Endothelial cell (in vitro differentiated cells): ENCODE measurements around the gene CPA5. TPM values are rescaled to one million over a fixed set of nuclear protein-coding genes. Genes with fewer than 3 reads are reported as not detected.
"Not testable (repeated sequence)": the region's sequence is repeated elsewhere in the genome, so short reads cannot be mapped to it uniquely, and the experiment has no call there.

ENCODE experiments used
- DNase-seq: peaks from one replicate; pipeline ENCODE4 v3.0.0; 2021; ENCODE audit warnings: low spot score
- H3K27ac Mint-ChIP-seq: one replicate; pipeline ENCODE4 v1.8.0; 2021; ENCODE audit warnings: mixed read lengths, inconsistent platforms; ENCODE audit not compliant: unreplicated experiment
- H3K27me3 Mint-ChIP-seq: one replicate; pipeline ENCODE4 v1.8.0; 2021; ENCODE audit warnings: mild to moderate bottlenecking, moderate library complexity, mixed read lengths, inconsistent platforms; ENCODE audit not compliant: unreplicated experiment
- H3K36me3 Mint-ChIP-seq: one replicate; pipeline ENCODE4 v1.8.0; 2021; ENCODE audit warnings: mild to moderate bottlenecking, low read depth, mixed read lengths, inconsistent platforms; ENCODE audit not compliant: unreplicated experiment
- H3K4me1 Mint-ChIP-seq: one replicate; pipeline ENCODE4 v1.8.0; 2021; ENCODE audit warnings: mild to moderate bottlenecking, mixed read lengths, inconsistent platforms; ENCODE audit not compliant: unreplicated experiment
- H3K4me3 Mint-ChIP-seq: one replicate; pipeline ENCODE4 v1.8.0; 2021; ENCODE audit warnings: mild to moderate bottlenecking, mixed read lengths, inconsistent platforms; ENCODE audit not compliant: unreplicated experiment
- H3K9me3 Mint-ChIP-seq: one replicate; pipeline ENCODE4 v1.8.0; 2021; ENCODE audit warnings: mixed read lengths, inconsistent platforms; ENCODE audit not compliant: unreplicated experiment
- total RNA-seq: library from RNA; stranded (reverse); fragmentation: NEBNext Ultra II Directional; extraction: Animal tissue kit (Norgen Biotek cat#: 25700); gene quantifications from one replicate; pipeline ENCODE4 v1.2.1, GENCODE V29; 2021; ENCODE audit not compliant: unreplicated experiment
- TF ChIP-seq, protein P1 (sequence below): fragments of 200-600 bp; sonication (generic); IDR thresholded peaks from one replicate; pipeline ENCODE4 v1.5.0; 2021; ENCODE audit warnings: antibody characterized with exemption; ENCODE audit not compliant: unreplicated experiment

The CPA5 gene
- total RNA-seq, 1 donor from 2014 or later, result not detected

DNA sequence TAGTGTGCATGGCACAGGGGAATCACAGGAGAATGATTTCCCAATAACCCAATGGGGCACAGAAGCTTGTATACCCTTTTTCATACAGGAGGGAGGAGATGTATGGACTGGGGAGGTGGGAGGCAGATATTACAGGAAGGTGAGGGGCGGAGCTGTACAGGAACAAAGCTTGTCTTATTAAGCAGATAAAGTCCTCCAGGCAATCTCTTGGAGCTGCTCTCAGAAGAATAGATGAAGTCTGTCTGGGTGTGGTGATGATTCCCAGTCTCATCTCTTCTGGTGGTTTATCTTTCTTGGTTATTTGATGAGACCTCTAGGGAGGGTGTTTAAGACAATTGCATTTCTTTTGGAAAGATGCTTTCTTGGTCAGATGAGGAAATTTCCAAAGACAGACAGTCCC, 25.1 kb upstream of the CPA5 start:
- H3K4me1 Mint-ChIP-seq, result no peaks in the 10 kb centered on the region
- no peak for DNase-seq
- peaks cover 3% of the 10 kb centered on the region for H3K36me3 Mint-ChIP-seq
- no peak overlapping the region for H3K27ac Mint-ChIP-seq
- no peak overlapping the region for H3K4me3 Mint-ChIP-seq
- TF ChIP-seq, protein P1, sequence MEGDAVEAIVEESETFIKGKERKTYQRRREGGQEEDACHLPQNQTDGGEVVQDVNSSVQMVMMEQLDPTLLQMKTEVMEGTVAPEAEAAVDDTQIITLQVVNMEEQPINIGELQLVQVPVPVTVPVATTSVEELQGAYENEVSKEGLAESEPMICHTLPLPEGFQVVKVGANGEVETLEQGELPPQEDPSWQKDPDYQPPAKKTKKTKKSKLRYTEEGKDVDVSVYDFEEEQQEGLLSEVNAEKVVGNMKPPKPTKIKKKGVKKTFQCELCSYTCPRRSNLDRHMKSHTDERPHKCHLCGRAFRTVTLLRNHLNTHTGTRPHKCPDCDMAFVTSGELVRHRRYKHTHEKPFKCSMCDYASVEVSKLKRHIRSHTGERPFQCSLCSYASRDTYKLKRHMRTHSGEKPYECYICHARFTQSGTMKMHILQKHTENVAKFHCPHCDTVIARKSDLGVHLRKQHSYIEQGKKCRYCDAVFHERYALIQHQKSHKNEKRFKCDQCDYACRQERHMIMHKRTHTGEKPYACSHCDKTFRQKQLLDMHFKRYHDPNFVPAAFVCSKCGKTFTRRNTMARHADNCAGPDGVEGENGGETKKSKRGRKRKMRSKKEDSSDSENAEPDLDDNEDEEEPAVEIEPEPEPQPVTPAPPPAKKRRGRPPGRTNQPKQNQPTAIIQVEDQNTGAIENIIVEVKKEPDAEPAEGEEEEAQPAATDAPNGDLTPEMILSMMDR, result no peak
- H3K27me3 Mint-ChIP-seq, result peaks cover 4% of the 10 kb centered on the region
- no peaks in the 10 kb centered on the region for H3K9me3 Mint-ChIP-seq

DNA sequence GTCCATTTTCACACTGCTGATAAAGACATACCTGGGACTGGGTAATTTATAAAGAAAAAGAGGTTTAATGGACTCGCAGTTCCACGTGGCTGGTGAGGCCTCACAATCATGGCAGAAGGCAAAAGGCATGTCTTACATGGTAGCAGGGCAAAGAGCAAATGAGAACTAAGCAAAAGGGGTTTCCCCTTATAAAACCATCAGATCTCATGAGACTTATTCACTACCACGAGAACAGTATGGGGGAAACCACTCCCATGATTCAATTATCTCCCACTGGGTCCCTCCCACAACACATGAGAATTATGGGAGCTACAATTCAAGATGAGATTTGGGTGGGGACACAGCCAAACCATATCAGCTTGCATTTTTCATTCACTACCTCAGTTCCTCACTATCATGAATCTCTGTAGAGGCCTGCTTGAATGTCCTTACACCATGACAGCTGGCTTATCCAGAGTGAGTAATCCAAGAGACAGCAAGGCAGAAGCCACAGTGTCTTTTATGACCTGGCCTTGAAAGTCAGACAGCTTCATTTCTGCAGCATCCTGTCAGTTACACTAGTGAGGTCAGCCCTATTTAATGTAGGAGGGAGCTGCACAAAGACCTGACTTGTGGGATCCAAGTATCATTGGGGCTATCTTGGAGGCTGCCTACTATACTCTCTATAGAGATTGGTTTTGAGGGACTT, 22.9 kb upstream of the CPA5 start:
- H3K4me3 Mint-ChIP-seq, H3K9me3 Mint-ChIP-seq, DNase-seq, H3K27ac Mint-ChIP-seq, H3K36me3 Mint-ChIP-seq, H3K27me3 Mint-ChIP-seq, H3K4me1 Mint-ChIP-seq: not testable (repeated sequence)

DNA sequence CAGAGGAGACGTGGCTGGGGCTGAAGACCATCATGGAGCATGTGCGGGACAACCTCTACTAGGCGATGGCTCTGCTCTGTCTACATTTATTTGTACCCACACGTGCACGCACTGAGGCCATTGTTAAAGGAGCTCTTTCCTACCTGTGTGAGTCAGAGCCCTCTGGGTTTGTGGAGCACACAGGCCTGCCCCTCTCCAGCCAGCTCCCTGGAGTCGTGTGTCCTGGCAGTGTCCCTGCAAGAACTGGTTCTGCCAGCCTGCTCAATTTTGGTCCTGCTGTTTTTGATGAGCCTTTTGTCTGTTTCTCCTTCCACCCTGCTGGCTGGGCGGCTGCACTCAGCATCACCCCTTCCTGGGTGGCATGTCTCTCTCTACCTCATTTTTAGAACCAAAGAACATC, 22.0 kb upstream of the CPA5 start:
- no peak overlapping the region for H3K4me3 Mint-ChIP-seq
- TF ChIP-seq, protein P1, result no peak
- H3K27ac Mint-ChIP-seq, result no peak overlapping the region
- H3K4me1 Mint-ChIP-seq, result no peaks in the 10 kb centered on the region
- DNase-seq, result no peak
- peaks cover 3% of the 10 kb centered on the region for H3K27me3 Mint-ChIP-seq
- H3K9me3 Mint-ChIP-seq, result no peaks in the 10 kb centered on the region
- H3K36me3 Mint-ChIP-seq, result peaks cover 3% of the 10 kb centered on the region

DNA sequence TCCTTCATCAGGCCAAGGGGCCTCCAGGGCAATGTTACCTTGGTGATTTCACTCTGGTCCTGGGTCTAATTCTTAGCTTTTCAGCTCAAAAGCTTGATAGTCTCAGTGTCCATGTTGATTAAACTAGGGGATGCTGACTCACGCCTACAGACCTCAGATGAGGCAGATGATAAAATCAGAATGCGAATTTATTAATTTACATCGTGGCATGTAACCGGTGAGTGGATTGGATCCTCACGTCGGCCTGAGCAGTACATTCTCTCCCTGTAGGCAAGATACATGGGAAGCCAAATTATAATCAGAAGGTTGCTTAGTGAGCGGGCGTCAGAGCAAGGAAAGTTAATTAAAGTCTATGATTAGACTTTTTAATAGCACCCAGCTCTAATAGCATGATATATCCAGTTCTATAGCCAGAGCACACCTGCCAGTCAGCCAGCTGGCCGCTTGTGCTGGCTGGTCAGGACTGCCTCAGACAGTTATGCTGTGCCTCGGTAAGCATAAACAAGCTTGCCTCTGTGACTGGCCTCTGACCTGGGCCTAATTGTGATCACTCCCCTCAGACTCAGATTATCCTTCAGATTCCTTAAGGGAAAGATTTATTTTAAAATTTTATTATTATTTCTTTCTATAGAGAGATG, 20.2 kb upstream of the CPA5 start:
- Mint-ChIP-seq H3K36me3 (no peaks in the 10 kb centered on the region), H3K9me3 (no peaks in the 10 kb centered on the region), H3K27ac (no peak overlapping the region), H3K4me1 (no peaks in the 10 kb centered on the region), H3K4me3 (no peak overlapping the region), H3K27me3 (peaks cover 2% of the 10 kb centered on the region)
- no peak for DNase-seq
- TF ChIP-seq, protein P1, result no peak

DNA sequence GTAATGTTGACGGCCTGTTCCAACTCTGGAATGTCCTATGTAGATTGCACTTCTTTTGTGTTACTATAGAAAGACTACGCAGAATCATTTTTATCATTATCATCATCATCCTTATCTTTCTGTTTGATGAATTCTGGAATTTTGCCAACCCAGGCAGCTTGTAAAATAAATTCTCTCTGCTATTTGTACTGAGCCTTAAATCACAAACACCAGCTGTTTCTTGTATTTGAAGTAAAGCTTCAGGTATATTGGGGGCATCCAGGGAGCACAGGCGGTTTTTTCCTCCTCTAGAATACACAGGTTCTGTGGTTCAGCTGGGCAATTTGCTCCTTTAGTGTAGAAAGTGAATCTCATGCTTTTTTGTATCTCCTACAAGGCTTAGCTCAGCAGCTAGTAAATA, 14.9 kb upstream of the CPA5 start:
- TF ChIP-seq, protein P1, result no peak
- no peaks in the 10 kb centered on the region for H3K27me3 Mint-ChIP-seq
- no peaks in the 10 kb centered on the region for H3K4me1 Mint-ChIP-seq
- DNase-seq, result no peak
- no peak overlapping the region for H3K4me3 Mint-ChIP-seq
- no peak overlapping the region for H3K27ac Mint-ChIP-seq
- no peaks in the 10 kb centered on the region for H3K36me3 Mint-ChIP-seq
- H3K9me3 Mint-ChIP-seq, result no peaks in the 10 kb centered on the region
